ENCODE measurements around the gene COPS3.
"Not testable (repeated sequence)": the region's sequence is repeated elsewhere in the genome, so short reads cannot be mapped to it uniquely, and the experiment has no call there.

COPS3 gene

DNA sequence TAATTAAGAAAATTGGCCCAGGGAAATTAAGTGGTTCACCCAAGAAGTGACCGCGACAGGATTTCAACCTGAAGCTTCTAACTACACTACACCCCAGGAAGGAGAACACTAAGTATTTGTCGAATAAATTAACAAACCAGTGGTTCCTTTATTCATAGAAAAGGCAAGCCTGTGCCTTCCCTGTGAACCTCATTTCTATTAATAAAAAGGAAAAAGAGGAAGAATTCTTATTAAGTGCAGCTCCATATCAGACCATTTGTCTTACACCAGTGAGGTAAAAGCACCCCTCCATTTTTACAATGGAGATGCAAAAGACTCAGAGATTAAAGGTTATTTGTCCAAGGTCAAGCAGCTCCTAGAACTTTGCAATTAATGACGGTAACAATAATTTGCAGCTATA lies 1.7 kb downstream of the COPS3 start:
- no peak overlapping the region for H3K4me3 ChIP-seq (ENCODE audit: low read depth, low read length)
- TF ChIP-seq, protein P1, sequence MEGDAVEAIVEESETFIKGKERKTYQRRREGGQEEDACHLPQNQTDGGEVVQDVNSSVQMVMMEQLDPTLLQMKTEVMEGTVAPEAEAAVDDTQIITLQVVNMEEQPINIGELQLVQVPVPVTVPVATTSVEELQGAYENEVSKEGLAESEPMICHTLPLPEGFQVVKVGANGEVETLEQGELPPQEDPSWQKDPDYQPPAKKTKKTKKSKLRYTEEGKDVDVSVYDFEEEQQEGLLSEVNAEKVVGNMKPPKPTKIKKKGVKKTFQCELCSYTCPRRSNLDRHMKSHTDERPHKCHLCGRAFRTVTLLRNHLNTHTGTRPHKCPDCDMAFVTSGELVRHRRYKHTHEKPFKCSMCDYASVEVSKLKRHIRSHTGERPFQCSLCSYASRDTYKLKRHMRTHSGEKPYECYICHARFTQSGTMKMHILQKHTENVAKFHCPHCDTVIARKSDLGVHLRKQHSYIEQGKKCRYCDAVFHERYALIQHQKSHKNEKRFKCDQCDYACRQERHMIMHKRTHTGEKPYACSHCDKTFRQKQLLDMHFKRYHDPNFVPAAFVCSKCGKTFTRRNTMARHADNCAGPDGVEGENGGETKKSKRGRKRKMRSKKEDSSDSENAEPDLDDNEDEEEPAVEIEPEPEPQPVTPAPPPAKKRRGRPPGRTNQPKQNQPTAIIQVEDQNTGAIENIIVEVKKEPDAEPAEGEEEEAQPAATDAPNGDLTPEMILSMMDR (IDR thresholded peaks at IDR 0.05; ENCODE audit: low read depth, low read length), result no peak

DNA sequence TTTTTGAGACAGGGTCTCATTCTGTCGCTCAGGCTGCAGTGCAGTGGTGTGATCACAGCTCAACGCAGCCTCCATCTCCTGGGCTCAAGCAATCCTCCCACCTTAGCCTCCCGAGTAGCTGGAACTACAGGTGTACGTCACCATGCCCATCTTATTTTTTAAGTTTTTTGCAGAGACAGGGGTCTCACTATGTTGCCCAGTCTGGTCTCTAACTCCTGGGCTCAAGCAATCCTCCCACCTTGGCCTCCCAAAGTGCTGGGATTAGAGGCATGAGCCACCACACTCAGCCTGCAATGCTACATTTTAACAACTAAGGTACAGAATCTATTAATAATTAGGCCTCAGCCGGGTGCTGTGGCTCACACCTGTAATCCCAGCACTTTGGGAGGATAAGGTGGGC lies 3.6 kb downstream of the COPS3 start:
- H3K4me3 ChIP-seq (ENCODE audit: low read depth, low read length), result not testable (repeated sequence)

DNA sequence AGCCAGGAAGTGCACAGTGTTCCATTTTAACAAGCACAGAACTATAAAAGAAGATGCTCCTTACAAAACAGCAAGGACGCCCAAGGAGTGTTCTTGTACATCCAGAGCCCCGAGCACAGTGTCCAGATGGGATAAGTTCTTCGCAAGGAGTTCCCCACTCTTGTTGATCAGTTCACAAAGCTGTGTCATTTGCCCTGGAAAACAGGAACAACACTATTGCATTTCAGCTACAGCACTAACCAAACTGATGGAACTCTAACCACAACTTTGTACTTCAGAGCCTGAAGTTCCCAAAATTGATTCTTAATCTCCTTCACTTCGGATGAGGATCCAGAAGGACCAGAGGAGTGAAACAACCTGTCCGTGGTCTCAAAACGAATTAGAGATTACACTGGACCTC lies 5.1 kb downstream of the COPS3 start:
- H3K4me3 ChIP-seq (ENCODE audit: low read depth, low read length), result no peak overlapping the region
- TF ChIP-seq, protein P1 (IDR thresholded peaks at IDR 0.05; ENCODE audit: low read depth, low read length), result no peak

DNA sequence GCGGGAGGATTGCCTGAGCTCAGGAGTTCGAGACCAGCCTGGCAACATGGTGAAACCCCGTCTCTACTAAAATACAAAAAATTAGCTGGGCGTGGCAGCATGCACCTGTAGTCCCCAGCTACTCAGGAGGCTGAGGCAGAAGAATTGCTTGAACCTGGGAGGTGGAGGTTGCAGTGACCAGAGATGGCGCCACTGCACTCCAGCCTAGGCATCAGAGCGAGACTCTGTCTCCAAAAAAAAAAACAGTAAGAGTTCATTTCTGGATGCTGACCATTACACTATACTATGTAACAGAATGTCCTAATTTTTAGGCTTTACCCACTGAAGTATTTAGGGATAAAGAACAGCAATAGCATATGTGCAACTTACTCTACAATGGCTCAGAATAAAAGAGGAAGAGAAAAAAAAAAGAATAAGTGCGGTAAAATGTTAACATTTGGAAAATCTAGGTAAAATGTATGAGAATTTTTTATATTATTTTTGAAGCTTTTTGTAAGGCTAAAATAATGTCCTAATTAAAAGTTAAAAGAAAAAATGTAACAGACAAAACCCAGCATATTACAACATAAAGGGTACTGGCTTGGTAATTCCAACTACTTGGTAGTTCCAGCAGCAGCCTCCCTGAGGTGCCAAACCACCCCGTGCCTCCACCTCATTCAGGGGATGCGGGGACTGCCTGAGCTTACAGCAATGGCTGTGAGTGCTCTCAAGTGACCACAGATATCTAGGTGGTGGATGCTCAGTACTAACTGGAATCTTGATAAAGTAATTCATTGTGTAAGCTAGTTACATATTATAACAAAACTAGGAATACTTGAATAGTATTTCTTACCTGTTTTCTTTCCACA lies 10.9 kb downstream of the COPS3 start:
- H3K4me3 ChIP-seq (ENCODE audit: low read depth, low read length), result no peak overlapping the region
- TF ChIP-seq, protein P1 (IDR thresholded peaks at IDR 0.05; ENCODE audit: low read depth, low read length), result no peak

DNA sequence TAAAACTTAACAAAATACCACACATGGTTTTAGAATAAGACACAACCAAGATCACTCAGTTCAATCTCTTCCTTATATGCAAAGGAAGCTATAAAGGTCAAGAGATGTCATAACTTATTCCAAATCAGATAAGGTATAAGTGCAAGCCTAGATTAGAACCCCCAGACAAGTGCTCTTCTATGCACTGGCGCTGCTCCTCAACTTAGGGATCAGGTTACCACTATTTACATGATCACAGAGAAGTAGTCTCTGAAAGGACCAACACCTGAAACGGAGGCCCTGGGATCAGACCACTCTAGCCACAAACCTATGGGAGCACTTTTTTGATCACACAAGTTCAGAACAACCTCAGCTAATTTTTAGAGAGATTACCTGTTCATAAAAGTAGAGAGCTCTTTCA lies 16.6 kb downstream of the COPS3 start:
- TF ChIP-seq, protein P1 (IDR thresholded peaks at IDR 0.05; ENCODE audit: low read depth, low read length), result no peak
- H3K4me3 ChIP-seq (ENCODE audit: low read depth, low read length), result no peak overlapping the region

DNA sequence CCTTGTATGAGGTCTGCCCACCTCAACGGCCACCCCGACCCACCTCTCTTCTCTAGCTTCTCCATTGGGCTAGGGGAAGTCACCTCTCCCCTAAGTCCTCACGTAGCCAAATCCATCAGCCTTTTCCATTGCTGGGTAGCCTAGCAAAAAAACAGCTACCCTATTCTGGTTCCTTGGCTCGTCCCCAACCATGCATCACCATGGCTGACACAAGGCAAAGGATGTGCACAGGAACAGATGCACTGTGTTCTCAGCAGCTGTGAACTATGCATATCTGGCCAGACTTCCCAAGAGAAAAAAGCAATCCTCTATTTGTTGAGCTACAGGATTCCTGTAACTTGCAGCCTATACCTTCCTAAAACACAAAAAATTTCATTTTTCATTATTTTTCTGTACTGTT lies 22.0 kb downstream of the COPS3 start:
- TF ChIP-seq, protein P1 (IDR thresholded peaks at IDR 0.05; ENCODE audit: low read depth, low read length), result no peak

DNA sequence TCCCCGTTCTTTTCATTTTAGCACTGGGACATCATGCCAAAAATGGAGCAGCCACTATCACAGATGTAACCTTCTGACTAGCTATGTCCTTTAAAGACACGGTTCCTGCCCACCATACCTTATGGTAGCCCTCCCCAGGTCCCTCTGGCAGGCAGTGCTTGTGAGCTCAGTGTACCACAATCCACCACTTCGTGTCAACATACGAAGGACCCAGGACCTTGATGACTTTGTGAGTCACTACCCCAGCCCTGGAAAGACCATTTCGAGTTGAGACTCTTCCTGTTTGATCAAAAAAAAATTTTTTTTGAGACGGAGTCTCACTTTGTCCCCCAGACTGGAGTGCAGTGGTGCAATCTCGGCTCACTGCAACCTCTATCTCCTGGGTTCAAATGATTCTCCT lies 23.0 kb downstream of the COPS3 start:
- H3K4me3 ChIP-seq (ENCODE audit: low read depth, low read length), result no peak overlapping the region
- TF ChIP-seq, protein P1 (IDR thresholded peaks at IDR 0.05; ENCODE audit: low read depth, low read length), result no peak

More for the DNA sequence above, 22.0 kb downstream of the COPS3 start:
- no peak overlapping the region for H3K4me3 ChIP-seq (ENCODE audit: low read depth, low read length)

DNA sequence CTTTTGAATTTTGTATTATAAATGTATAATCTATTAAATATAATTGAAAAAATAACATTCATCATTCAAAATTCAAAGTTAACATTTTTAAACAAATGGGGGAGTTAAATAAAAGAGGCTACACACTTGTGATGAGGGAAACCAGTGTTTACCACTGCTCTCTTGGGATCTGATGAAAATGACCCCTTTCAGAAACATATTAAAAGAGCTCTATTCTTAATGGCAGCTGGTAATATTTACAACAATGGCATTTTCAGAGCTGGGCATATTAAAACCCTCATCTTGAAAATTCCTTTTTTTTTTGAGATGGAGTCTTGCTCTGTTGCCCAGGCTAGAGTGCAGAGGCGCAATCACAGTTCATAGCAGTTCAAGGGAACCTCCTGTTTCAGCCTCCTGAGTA lies 24.7 kb downstream of the COPS3 start:
- H3K4me3 ChIP-seq (ENCODE audit: low read depth, low read length), result no peak overlapping the region
- TF ChIP-seq, protein P1 (IDR thresholded peaks at IDR 0.05; ENCODE audit: low read depth, low read length), result no peak

DNA sequence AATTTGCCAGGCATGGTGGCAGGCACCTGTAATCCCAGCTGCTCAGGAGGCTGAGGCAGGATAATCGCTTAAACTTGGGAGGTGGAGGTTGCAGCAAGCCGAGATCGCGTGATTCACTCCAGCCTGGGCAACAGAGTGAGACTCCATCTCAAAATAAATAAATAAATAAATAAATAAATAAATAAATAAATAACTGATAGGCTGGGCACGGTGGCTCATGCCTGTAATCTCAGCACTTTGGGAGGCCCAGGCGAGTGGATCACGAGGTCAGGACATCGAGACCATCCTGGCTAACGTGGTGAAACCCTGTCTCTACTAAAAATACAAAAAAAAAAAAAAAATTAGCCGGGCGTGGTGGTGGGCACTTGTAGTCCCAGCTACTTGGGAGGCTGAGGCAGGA lies 25.4 kb downstream of the COPS3 start:
- not testable (repeated sequence) for H3K4me3 ChIP-seq (ENCODE audit: low read depth, low read length)
